ENCODE measurements around the gene ZNF609.

Gene ZNF609

GRCh38 chr15:64705006-64705405 lies 244.6 kb downstream of the ZNF609 start:
- H3K27me3 Mint-ChIP-seq (ENCODE audit: low read depth), result no peaks in the 10 kb centered on the region
- no peak for TF ChIP-seq CTCF (IDR thresholded peaks at IDR 0.05; ENCODE audit: unreplicated experiment in 3 of 3)
- peak overlapping the region in 2 of 3 experiments; percentile 37 to 50 for H3K4me3 Mint-ChIP-seq
- H3K36me3 Mint-ChIP-seq (ENCODE audit: low read depth), result peaks cover 7% of the 10 kb centered on the region
- H3K27ac Mint-ChIP-seq, result peak overlapping the region in 2 of 3 experiments; percentile 27 to 95
- H3K4me1 Mint-ChIP-seq, result peaks cover 31% of the 10 kb centered on the region
- H3K9me3 Mint-ChIP-seq, result no peaks in the 10 kb centered on the region

GRCh38 chr15:64706011-64706911 lies 245.9 kb downstream of the ZNF609 start:
- Mint-ChIP-seq H3K27me3 (ENCODE audit: low read depth) (no peaks in the 10 kb centered on the region), H3K36me3 (ENCODE audit: low read depth) (peaks cover 12% of the 10 kb centered on the region), H3K27ac (peak overlapping the region; percentile 11 to 90 (median 79)), H3K4me1 (peaks cover 18% of the 10 kb centered on the region), H3K4me3 (peak overlapping the region; percentile 11 to 64 (median 54)), H3K9me3 (no peaks in the 10 kb centered on the region)
- no peak for TF ChIP-seq CTCF (IDR thresholded peaks at IDR 0.05; ENCODE audit: unreplicated experiment in 3 of 3)

- Mint-ChIP-seq H3K27ac (no peak overlapping the region), H3K4me1 (no peaks in the 10 kb centered on the region), H3K27me3 (ENCODE audit: low read depth) (no peaks in the 10 kb centered on the region), H3K9me3 (no peaks in the 10 kb centered on the region), H3K4me3 (no peak overlapping the region), H3K36me3 (ENCODE audit: low read depth) (peaks cover 13% of the 10 kb centered on the region)
- no peak for TF ChIP-seq CTCF (IDR thresholded peaks at IDR 0.05; ENCODE audit: unreplicated experiment in 3 of 3)
Observed at GRCh38 chr15:64710676-64711428, 250.5 kb downstream of the ZNF609 start.

GRCh38 chr15:64712353-64712752 lies 252.0 kb downstream of the ZNF609 start:
- Mint-ChIP-seq H3K27me3 (ENCODE audit: low read depth) (no peaks in the 10 kb centered on the region), H3K36me3 (ENCODE audit: low read depth) (peaks cover 14% of the 10 kb centered on the region)

GRCh38 chr15:64713592-64713991 lies 253.2 kb downstream of the ZNF609 start:
- Mint-ChIP-seq H3K4me3 (no peak overlapping the region), H3K27ac (peak overlapping the region in 1 of 3 experiments; percentile 43), H3K9me3 (no peaks in the 10 kb centered on the region), H3K4me1 (peaks cover 6% of the 10 kb centered on the region), H3K36me3 (ENCODE audit: low read depth) (peaks cover 14% of the 10 kb centered on the region), H3K27me3 (ENCODE audit: low read depth) (no peaks in the 10 kb centered on the region)
- no peak for TF ChIP-seq CTCF (IDR thresholded peaks at IDR 0.05; ENCODE audit: unreplicated experiment in 3 of 3)

More at GRCh38 chr15:64712353-64712752, 252.0 kb downstream of the ZNF609 start:
- no peak for TF ChIP-seq CTCF (IDR thresholded peaks at IDR 0.05; ENCODE audit: unreplicated experiment in 3 of 3)
- Mint-ChIP-seq H3K4me3 (no peak overlapping the region), H3K9me3 (no peaks in the 10 kb centered on the region), H3K4me1 (no peaks in the 10 kb centered on the region), H3K27ac (no peak overlapping the region)

Data from nephron (organoid).